MM.1S (cell line): ENCODE results near the gene PMM2.
"Not testable (repeated sequence)": the region's sequence is repeated elsewhere in the genome, so short reads cannot be mapped to it uniquely, and the experiment has no call there.

ENCODE experiments used
- CTCF ChIP-seq: fragments of 300-600 bp; sonication (generic); IDR thresholded peaks from 2 replicates; pipeline ENCODE4 v1.5.1; 2016; ENCODE audit warnings: antibody characterized with exemption, low read length, mixed read lengths
- EZH2 ChIP-seq: fragments of 300-600 bp; sonication (generic); optimal IDR thresholded peaks from 2 replicates; pipeline ENCODE3; 2017; ENCODE audit warnings: low read depth, mild to moderate bottlenecking, antibody characterized with exemption, low read length, mixed read lengths
- EZH2phosphoT487 ChIP-seq: fragments of 300-600 bp; sonication (generic); IDR thresholded peaks from 2 replicates; pipeline ENCODE4 v1.6.1; 2018; ENCODE audit warnings: antibody characterized with exemption, low read length

- TF ChIP-seq CTCF, EZH2, EZH2phosphoT487: not testable (repeated sequence)
These were observed 39.2 kb downstream of the PMM2 start for GRCh38 chr16:8836797-8837196.
